Measurements from ENCODE around the gene C12orf57.

C12orf57 gene

GRCh38 chr12:6970096-6970527, 26.3 kb downstream of the C12orf57 start:
- TF ChIP-seq CTCF (IDR thresholded peaks at IDR 0.05; ENCODE audit: borderline replicate concordance, insufficient read depth, low read depth, low read length): no peak
- H3K4me3 ChIP-seq (ENCODE audit: low read depth, low read length): peak overlapping the region; percentile 73

DNA sequence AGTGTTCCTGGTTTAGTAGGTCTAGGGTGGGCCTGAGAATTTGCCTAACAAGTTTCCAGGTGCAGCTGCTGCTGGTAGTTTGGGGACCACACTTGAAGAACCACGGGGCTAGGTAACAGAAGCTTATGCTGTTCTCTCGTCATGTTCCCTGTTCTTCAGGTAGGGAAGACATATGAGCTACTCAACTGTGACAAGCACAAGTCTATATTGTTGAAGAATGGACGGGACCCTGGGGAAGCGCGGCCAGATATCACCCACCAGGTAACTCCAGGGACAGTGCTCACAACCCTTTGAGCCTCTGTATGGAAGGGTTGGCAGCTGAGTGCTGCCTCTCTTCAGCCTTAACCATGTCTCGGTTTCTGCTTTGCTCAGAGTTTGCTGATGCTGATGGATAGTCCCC, 30.4 kb downstream of the C12orf57 start:
- no peak for TF ChIP-seq CTCF (IDR thresholded peaks at IDR 0.05; ENCODE audit: borderline replicate concordance, insufficient read depth, low read depth, low read length)
- H3K4me3 ChIP-seq (ENCODE audit: low read depth, low read length): no peak overlapping the region

GRCh38 chr12:6975297-6976032, 31.6 kb downstream of the C12orf57 start:
- no peak for TF ChIP-seq CTCF (IDR thresholded peaks at IDR 0.05; ENCODE audit: borderline replicate concordance, insufficient read depth, low read depth, low read length)
- no peak overlapping the region for H3K4me3 ChIP-seq (ENCODE audit: low read depth, low read length)

DNA sequence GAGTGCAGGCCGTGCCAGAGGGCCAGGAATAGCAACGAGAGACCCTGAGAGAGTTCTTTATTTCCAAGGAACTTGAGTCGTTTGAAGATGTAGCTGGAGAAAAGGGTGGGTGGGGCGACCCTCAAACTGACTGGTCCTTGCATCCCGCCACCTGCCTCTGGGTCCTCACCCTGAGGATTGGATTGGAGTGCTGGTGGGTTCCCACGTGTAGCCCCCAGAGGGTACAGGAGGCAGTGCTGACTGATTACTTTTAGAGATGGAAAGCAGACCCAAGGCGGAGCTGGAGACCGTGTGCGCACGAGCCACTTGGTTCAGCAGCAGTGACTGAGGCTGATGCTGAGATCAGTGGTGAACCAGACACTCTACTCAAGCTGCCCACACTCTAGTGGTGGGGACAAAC, 33.8 kb downstream of the C12orf57 start:
- no peak overlapping the region for H3K4me3 ChIP-seq (ENCODE audit: low read depth, low read length)
- no peak for TF ChIP-seq CTCF (IDR thresholded peaks at IDR 0.05; ENCODE audit: borderline replicate concordance, insufficient read depth, low read depth, low read length)

DNA sequence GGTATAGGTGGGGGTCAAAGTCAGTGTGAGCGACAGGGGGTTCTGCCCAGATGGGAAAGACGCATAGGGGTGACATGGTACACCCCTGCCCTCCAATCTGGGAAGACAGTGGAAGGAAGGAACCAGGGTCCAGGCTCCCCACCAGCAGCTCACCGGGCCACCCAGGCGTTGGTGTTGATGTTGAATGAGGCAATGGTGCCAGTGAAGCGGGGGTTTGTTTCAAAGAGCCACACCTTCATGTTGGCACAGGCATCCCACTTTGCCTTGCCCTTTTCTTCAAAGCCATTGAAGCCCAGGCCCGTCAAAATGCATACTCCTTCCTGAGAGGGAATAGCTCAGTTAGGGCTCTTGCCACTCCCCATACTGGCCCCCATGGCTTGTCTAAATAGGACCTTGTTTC, 34.4 kb downstream of the C12orf57 start:
- no peak overlapping the region for H3K4me3 ChIP-seq (ENCODE audit: low read depth, low read length)
- TF ChIP-seq CTCF (IDR thresholded peaks at IDR 0.05; ENCODE audit: borderline replicate concordance, insufficient read depth, low read depth, low read length): no peak

- no peak overlapping the region for H3K4me3 ChIP-seq (ENCODE audit: low read depth, low read length)
- no peak for TF ChIP-seq CTCF (IDR thresholded peaks at IDR 0.05; ENCODE audit: borderline replicate concordance, insufficient read depth, low read depth, low read length)
Observed at GRCh38 chr12:6978611-6979011, 34.8 kb downstream of the C12orf57 start.

GRCh38 chr12:6979021-6979420, 35.2 kb downstream of the C12orf57 start:
- no peak for TF ChIP-seq CTCF (IDR thresholded peaks at IDR 0.05; ENCODE audit: borderline replicate concordance, insufficient read depth, low read depth, low read length)
- no peak overlapping the region for H3K4me3 ChIP-seq (ENCODE audit: low read depth, low read length)

Measured in GM12875 (cell line).